GM12878 (cell line): ENCODE measurements around the gene HDGF. TPM values are rescaled to one million over a fixed set of nuclear protein-coding genes. Genes with fewer than 3 reads are reported as not detected.

ENCODE experiments used
- ATF7 ChIP-seq: fragments of 450-650 bp; IDR thresholded peaks from 2 replicates; pipeline ENCODE4 v1.6.1; 2016; ENCODE audit warnings: low read depth, mild to moderate bottlenecking
- BMI1 ChIP-seq: fragments of 450-650 bp; IDR thresholded peaks from 2 replicates; pipeline ENCODE4 v1.6.1; 2016; ENCODE audit warnings: mild to moderate bottlenecking, moderate library complexity, borderline replicate concordance
- FOXM1 ChIP-seq: IDR thresholded peaks from 2 replicates; pipeline ENCODE4 v1.6.1; 2012; ENCODE audit warnings: low read depth, mild to moderate bottlenecking, inconsistent platforms, low read length, moderate library complexity
- IKZF1 ChIP-seq: fragments of 450-650 bp; conservative IDR thresholded peaks from 2 replicates; pipeline ENCODE4 v1.6.1; 2017; ENCODE audit warnings: antibody characterized with exemption, mild to moderate bottlenecking
- JUNB ChIP-seq: IDR thresholded peaks from 2 replicates; pipeline ENCODE4 v1.6.1; 2016; ENCODE audit warnings: antibody characterized with exemption, mild to moderate bottlenecking
- NR2C2 ChIP-seq: IDR thresholded peaks from 2 replicates; pipeline ENCODE4 v1.6.1; 2011; ENCODE audit warnings: borderline replicate concordance, low read depth; ENCODE audit not compliant: control insufficient read depth, insufficient read length
- PML ChIP-seq: IDR thresholded peaks from 2 replicates; pipeline ENCODE4 v1.6.1; 2012; ENCODE audit warnings: low read length, inconsistent platforms
- RAD51 ChIP-seq: fragments of 450-650 bp; IDR thresholded peaks from 2 replicates; pipeline ENCODE4 v1.6.1; 2016; ENCODE audit warnings: moderate library complexity, mild to moderate bottlenecking, inconsistent platforms
- RBBP5 ChIP-seq: fragments of 200-600 bp; sonication (generic); conservative IDR thresholded peaks from 2 replicates; pipeline ENCODE4 v1.6.1; 2016
- SIN3A ChIP-seq: IDR thresholded peaks from 2 replicates; pipeline ENCODE4 v1.6.1; 2012; ENCODE audit warnings: low read depth, low read length, improper control_type of control experiment
- SREBF2 ChIP-seq: IDR thresholded peaks from 2 replicates; pipeline ENCODE4 v1.6.1; 2012; ENCODE audit warnings: mild to moderate bottlenecking, low read length
- TARDBP ChIP-seq: IDR thresholded peaks from 2 replicates; pipeline ENCODE4 v1.6.1; 2016; ENCODE audit warnings: borderline replicate concordance
- ZNF384 ChIP-seq: IDR thresholded peaks from 2 replicates; pipeline ENCODE4 v1.6.1; 2012; ENCODE audit warnings: low read depth, mild to moderate bottlenecking, low read length, improper control_type of control experiment, borderline replicate concordance
- polyA plus RNA-seq, 11 experiments: library from polyadenylated mRNA; depleted of rRNA in 4 of 11; unstranded in 6 of 11; stranded (reverse) in 5 of 11; fragments of >200 nt; fragmentation: Nextera tagmentation in 4 of 11; fragmentation: Illumina TruSeq in 1 of 11; extraction: Ambion mirVana in 4 of 11; extraction: Trizol in 1 of 11; gene quantifications; 1 replicate in 1 of 11; 2 replicates in 10 of 11; pipeline versions ENCODE4 v1.2.1 to v1.2.3, GENCODE V29; 2011 to 2016; ENCODE audit warnings: inconsistent platforms in 2 of 11, missing spikeins in 2 of 11, low read depth in 1 of 11
- total RNA-seq, 4 experiments: library from RNA; depleted of rRNA in 3 of 4; stranded (reverse); fragments of >200 nt in 3 of 4; fragmentation: Illumina TruSeq in 1 of 4; extraction: Trizol in 1 of 4; gene quantifications; 2 replicates each; pipeline versions ENCODE4 v1.2.1 to v1.2.3, GENCODE V29; 2013 to 2021
- TF ChIP-seq, protein P1 (sequence below): fragments of 450-650 bp; IDR thresholded peaks from 2 replicates; pipeline ENCODE4 v1.6.1; 2017; ENCODE audit warnings: mild to moderate bottlenecking
- TF ChIP-seq, protein P2 (sequence below): IDR thresholded peaks from 2 replicates; pipeline ENCODE4 v1.6.1; 2011; ENCODE audit warnings: borderline replicate concordance, low read depth, mild to moderate bottlenecking, moderate library complexity, mixed read lengths, low read length; ENCODE audit not compliant: insufficient read depth; ENCODE audit errors: extremely low read length
- TF ChIP-seq, protein P3 (sequence below): fragments of 450-650 bp; IDR thresholded peaks from 2 replicates; pipeline ENCODE4 v1.6.1; 2016; ENCODE audit warnings: mild to moderate bottlenecking, moderate library complexity, borderline replicate concordance
- TF ChIP-seq, protein P4 (sequence below): IDR thresholded peaks from 2 replicates; pipeline ENCODE4 v1.6.1; 2012; ENCODE audit warnings: mild to moderate bottlenecking, low read depth, low read length

The HDGF gene
- total and polyA plus RNA-seq, 10 of the 15 experiments (the other 5 are each of a cell fraction or from before 2014, with no cell fraction given), result 28.3 to 372 (median 209) TPM

DNA sequence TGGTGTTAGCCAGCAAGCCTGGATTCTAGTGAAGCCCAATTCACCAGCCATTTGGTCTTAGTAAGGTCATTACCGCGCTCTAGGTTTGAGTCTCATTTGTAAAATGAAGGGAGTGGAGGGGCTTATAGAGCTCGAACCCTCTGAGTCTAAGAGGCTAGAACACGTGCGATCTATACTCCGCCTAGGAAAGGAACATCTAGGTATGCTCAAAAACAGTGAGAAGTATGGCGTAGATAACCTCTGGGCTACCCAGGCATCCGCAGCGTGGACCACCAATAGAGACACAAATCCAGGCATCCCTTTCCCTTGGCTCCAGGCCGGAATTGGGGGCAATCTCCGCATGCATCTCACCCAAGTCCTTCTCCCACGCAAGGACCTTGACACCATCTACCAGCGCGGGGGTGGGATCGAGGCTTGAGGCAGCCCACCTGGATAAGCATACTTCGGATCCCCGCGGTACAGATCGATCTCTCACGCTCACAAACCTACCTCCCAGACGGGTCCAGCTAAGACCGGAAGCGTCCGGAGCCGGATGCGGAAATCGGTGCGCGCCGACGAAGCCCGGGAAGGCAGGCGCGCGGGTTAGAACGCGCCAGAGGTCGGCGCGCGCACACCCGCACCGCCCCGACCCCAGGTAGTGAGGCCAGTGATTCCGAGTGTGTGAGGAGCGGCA is 23.4 kb downstream of the HDGF start, which contains the start of gene METTL25B (continued):
- 0 out of 2 replicates have a peak, but pooled peaks have one; percentile 18 for TF ChIP-seq TARDBP
- no peak for TF ChIP-seq FOXM1
- TF ChIP-seq, protein P1, sequence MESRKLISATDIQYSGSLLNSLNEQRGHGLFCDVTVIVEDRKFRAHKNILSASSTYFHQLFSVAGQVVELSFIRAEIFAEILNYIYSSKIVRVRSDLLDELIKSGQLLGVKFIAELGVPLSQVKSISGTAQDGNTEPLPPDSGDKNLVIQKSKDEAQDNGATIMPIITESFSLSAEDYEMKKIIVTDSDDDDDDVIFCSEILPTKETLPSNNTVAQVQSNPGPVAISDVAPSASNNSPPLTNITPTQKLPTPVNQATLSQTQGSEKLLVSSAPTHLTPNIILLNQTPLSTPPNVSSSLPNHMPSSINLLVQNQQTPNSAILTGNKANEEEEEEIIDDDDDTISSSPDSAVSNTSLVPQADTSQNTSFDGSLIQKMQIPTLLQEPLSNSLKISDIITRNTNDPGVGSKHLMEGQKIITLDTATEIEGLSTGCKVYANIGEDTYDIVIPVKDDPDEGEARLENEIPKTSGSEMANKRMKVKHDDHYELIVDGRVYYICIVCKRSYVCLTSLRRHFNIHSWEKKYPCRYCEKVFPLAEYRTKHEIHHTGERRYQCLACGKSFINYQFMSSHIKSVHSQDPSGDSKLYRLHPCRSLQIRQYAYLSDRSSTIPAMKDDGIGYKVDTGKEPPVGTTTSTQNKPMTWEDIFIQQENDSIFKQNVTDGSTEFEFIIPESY, result no peak
- no peak for TF ChIP-seq RBBP5
- no peak for TF ChIP-seq ZNF384
- TF ChIP-seq, protein P2, sequence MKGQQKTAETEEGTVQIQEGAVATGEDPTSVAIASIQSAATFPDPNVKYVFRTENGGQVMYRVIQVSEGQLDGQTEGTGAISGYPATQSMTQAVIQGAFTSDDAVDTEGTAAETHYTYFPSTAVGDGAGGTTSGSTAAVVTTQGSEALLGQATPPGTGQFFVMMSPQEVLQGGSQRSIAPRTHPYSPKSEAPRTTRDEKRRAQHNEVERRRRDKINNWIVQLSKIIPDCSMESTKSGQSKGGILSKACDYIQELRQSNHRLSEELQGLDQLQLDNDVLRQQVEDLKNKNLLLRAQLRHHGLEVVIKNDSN, result no peak
- no peak for TF ChIP-seq SREBF2
- TF ChIP-seq JUNB, result no peak
- TF ChIP-seq, protein P3, sequence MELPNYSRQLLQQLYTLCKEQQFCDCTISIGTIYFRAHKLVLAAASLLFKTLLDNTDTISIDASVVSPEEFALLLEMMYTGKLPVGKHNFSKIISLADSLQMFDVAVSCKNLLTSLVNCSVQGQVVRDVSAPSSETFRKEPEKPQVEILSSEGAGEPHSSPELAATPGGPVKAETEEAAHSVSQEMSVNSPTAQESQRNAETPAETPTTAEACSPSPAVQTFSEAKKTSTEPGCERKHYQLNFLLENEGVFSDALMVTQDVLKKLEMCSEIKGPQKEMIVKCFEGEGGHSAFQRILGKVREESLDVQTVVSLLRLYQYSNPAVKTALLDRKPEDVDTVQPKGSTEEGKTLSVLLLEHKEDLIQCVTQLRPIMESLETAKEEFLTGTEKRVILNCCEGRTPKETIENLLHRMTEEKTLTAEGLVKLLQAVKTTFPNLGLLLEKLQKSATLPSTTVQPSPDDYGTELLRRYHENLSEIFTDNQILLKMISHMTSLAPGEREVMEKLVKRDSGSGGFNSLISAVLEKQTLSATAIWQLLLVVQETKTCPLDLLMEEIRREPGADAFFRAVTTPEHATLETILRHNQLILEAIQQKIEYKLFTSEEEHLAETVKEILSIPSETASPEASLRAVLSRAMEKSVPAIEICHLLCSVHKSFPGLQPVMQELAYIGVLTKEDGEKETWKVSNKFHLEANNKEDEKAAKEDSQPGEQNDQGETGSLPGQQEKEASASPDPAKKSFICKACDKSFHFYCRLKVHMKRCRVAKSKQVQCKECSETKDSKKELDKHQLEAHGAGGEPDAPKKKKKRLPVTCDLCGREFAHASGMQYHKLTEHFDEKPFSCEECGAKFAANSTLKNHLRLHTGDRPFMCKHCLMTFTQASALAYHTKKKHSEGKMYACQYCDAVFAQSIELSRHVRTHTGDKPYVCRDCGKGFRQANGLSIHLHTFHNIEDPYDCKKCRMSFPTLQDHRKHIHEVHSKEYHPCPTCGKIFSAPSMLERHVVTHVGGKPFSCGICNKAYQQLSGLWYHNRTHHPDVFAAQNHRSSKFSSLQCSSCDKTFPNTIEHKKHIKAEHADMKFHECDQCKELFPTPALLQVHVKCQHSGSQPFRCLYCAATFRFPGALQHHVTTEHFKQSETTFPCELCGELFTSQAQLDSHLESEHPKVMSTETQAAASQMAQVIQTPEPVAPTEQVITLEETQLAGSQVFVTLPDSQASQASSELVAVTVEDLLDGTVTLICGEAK, result peak; percentile 86
- no peak for TF ChIP-seq BMI1
- TF ChIP-seq SIN3A, result no peak; the same call in 1 of the 2 replicates
- TF ChIP-seq, protein P4, sequence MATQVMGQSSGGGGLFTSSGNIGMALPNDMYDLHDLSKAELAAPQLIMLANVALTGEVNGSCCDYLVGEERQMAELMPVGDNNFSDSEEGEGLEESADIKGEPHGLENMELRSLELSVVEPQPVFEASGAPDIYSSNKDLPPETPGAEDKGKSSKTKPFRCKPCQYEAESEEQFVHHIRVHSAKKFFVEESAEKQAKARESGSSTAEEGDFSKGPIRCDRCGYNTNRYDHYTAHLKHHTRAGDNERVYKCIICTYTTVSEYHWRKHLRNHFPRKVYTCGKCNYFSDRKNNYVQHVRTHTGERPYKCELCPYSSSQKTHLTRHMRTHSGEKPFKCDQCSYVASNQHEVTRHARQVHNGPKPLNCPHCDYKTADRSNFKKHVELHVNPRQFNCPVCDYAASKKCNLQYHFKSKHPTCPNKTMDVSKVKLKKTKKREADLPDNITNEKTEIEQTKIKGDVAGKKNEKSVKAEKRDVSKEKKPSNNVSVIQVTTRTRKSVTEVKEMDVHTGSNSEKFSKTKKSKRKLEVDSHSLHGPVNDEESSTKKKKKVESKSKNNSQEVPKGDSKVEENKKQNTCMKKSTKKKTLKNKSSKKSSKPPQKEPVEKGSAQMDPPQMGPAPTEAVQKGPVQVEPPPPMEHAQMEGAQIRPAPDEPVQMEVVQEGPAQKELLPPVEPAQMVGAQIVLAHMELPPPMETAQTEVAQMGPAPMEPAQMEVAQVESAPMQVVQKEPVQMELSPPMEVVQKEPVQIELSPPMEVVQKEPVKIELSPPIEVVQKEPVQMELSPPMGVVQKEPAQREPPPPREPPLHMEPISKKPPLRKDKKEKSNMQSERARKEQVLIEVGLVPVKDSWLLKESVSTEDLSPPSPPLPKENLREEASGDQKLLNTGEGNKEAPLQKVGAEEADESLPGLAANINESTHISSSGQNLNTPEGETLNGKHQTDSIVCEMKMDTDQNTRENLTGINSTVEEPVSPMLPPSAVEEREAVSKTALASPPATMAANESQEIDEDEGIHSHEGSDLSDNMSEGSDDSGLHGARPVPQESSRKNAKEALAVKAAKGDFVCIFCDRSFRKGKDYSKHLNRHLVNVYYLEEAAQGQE, result no peak
- peak; percentile 70; the same call in 1 of the 2 replicates for TF ChIP-seq PML
- no peak for TF ChIP-seq NR2C2
- TF ChIP-seq RAD51, result no peak
- TF ChIP-seq IKZF1, result no peak
- TF ChIP-seq ATF7, result no peak
